ENCODE results near the gene HIVEP2. TPM values are rescaled to one million over a fixed set of nuclear protein-coding genes. Genes with fewer than 3 reads are reported as not detected.

The HIVEP2 gene
- total RNA-seq, 4 donors from 2014 or later, result 8.6 to 19.3 (median 12.7) TPM

GRCh38 chr6:142892254-142893021 lies 52.5 kb downstream of the HIVEP2 start:
- TF ChIP-seq POLR2A (IDR thresholded peaks at IDR 0.05) (no peak), CTCF (IDR thresholded peaks at IDR 0.05) (no peak)
- Histone ChIP-seq H3K4me1 (no peaks in the 10 kb centered on the region), H3K27ac (no peak overlapping the region), H3K27me3 (no peaks in the 10 kb centered on the region), H3K36me3 (no peaks in the 10 kb centered on the region), H3K4me3 (no peak overlapping the region), H3K9me3 (no peaks in the 10 kb centered on the region)
- intact Hi-C loops (cut with DNase I), result no loop called here
- no peak for DNase-seq
- 92 to 93% methylated on average over 10 of the region's 10 CpGs for WGBS, 2 donors

- H3K9me3 ChIP-seq, result no peaks in the 10 kb centered on the region
- no peak for TF ChIP-seq CTCF (IDR thresholded peaks at IDR 0.05)
- TF ChIP-seq POLR2A (IDR thresholded peaks at IDR 0.05), result no peak
- no peak overlapping the region for H3K27ac ChIP-seq
- 93 to 97% methylated on average over 5 of the region's 5 CpGs for WGBS, 2 donors
- DNase-seq, result no peak
- H3K27me3 ChIP-seq, result no peaks in the 10 kb centered on the region
- no peak overlapping the region for H3K4me3 ChIP-seq
- peaks cover 3 to 5% (median 3%) of the 10 kb centered on the region in 3 donors for H3K4me1 ChIP-seq
- intact Hi-C loops (cut with DNase I), result no loop called here
- no peaks in the 10 kb centered on the region for H3K36me3 ChIP-seq
Observed at GRCh38 chr6:142891454-142891853, 53.5 kb downstream of the HIVEP2 start.

GRCh38 chr6:142888456-142888855 lies 56.5 kb downstream of the HIVEP2 start:
- no peak for DNase-seq
- Histone ChIP-seq H3K27ac (no peak overlapping the region), H3K9me3 (no peaks in the 10 kb centered on the region), H3K4me1 (peaks cover 13 to 29% (median 17%) of the 10 kb centered on the region in 3 donors), H3K4me3 (no peak overlapping the region), H3K27me3 (no peaks in the 10 kb centered on the region), H3K36me3 (no peaks in the 10 kb centered on the region)
- WGBS, 2 donors, result 96% methylated on average over 1 of the region's 1 CpG
- TF ChIP-seq CTCF (IDR thresholded peaks at IDR 0.05) (no peak), POLR2A (IDR thresholded peaks at IDR 0.05) (no peak)
- intact Hi-C loops (cut with DNase I), result no loop called here

GRCh38 chr6:142887517-142887916 lies 57.5 kb downstream of the HIVEP2 start:
- WGBS, 2 donors, result 75 to 83% methylated on average over 3 of the region's 3 CpGs
- H3K4me1 ChIP-seq, result peaks cover 13 to 36% (median 17%) of the 10 kb centered on the region in 3 donors
- H3K27ac ChIP-seq, result no peak overlapping the region
- H3K36me3 ChIP-seq, result no peaks in the 10 kb centered on the region
- H3K4me3 ChIP-seq, result no peak overlapping the region
- intact Hi-C loops (cut with DNase I), result no loop called here
- DNase-seq, result no peak
- no peak for TF ChIP-seq POLR2A (IDR thresholded peaks at IDR 0.05)
- no peaks in the 10 kb centered on the region for H3K9me3 ChIP-seq
- no peaks in the 10 kb centered on the region for H3K27me3 ChIP-seq

GRCh38 chr6:142886431-142887170 lies 58.4 kb downstream of the HIVEP2 start:
- peak; percentile 25 to 52 (median 35) for TF ChIP-seq CTCF (IDR thresholded peaks at IDR 0.05)
- no peak for TF ChIP-seq POLR2A (IDR thresholded peaks at IDR 0.05)
- Histone ChIP-seq H3K27me3 (no peaks in the 10 kb centered on the region), H3K4me1 (peaks cover 13 to 45% (median 17%) of the 10 kb centered on the region in 3 donors), H3K9me3 (no peaks in the 10 kb centered on the region), H3K4me3 (no peak overlapping the region), H3K27ac (peak overlapping the region in 1 of 4 donors; percentile 14), H3K36me3 (no peaks in the 10 kb centered on the region)
- no peak for DNase-seq
- WGBS, 2 donors, result 19 to 40% methylated on average over 4 of the region's 4 CpGs
- intact Hi-C loops (cut with DNase I), result no loop called here

Data from esophagus squamous epithelium (tissue), 5 donors.